RPMI8226 (cell line): Measurements from ENCODE around the gene COL27A1.
"Not testable (repeated sequence)": the region's sequence is repeated elsewhere in the genome, so short reads cannot be mapped to it uniquely, and the experiment has no call there.

Experiments used
- DNase-seq: peaks from one replicate; pipeline ENCODE4 v3.0.0-alpha.2; 2015

COL27A1 gene

DNA sequence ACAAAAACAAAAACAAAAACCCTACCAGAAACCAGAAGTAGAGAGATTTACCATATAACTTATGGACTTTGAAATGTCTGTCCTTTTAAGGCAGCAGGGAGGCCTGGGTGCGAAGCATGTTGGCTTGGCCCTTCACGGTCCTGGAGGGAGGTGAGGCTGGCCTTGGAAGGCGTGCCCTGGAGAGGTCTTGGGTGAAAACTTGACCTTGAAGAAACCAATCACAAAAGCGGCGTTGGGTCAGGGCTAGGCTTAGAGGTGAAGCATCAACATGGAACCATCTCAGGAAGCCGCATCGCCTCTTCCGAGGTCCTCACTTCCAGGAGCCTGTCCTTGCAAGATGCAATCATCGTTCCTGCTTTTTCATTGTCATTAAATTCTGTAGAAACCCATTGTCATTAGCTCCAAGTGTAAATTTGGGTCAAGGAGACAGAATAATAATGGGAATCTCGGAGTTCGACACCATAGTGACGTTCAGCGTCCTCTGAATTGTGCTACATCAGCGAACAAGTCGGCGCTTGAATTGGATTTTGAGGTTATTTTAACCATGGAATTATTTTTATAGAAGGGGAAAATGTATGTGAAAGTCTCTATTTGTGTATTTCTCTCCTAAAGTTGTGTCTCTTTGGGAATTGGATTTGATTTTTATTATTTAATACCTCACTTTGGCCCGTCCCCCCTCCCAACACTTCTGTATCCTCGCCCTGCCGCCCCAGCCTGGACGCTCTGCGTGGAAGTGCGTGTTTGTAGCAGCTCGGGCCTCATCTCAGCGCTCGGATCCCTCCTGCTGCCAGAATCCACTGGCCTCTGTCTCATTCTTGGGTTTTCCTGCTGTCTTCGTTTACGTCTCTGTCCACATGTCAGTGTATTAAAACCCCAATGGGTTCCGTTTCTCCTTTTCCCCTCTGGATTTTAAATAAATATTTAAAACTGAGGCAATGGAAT is 156.5 kb downstream of the COL27A1 start:
- no peak for DNase-seq

DNA sequence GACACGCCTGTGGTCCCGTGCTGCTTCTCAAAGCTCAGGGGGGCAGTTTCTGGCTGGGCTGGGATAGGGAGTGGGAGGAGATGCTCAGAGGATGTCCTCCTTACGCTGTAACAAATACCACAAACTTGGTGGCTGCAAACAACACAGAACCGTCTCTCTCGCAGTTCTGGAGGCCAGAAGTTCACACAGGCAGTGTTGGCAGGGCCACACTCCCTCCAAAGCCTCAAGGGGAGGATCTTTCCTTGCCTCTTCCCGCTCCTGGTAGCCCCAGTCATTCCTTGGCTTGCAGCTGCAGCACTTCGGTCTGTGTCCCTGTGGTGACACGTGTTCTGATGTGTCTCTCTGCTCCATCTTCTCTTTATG is 157.2 kb downstream of the COL27A1 start:
- DNase-seq: no peak

DNA sequence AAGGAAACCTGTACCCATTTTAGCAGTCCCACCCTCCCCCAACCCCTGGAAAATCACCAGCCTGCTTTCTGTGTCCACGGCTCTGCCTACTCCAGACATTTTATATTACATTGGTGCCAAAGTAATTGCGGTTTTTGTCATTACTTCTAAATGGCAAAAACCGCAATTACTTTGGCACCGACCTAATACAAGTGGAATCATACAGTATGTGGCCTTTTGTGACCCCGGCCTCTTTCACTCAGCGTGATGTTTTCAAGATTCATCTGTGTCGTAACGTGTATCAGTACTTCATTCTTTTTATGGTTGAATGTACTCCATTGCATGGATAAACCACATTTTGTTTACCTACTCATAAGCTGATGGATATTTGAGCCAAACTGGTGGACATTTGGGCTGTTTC is 157.8 kb downstream of the COL27A1 start:
- no peak for DNase-seq

DNA sequence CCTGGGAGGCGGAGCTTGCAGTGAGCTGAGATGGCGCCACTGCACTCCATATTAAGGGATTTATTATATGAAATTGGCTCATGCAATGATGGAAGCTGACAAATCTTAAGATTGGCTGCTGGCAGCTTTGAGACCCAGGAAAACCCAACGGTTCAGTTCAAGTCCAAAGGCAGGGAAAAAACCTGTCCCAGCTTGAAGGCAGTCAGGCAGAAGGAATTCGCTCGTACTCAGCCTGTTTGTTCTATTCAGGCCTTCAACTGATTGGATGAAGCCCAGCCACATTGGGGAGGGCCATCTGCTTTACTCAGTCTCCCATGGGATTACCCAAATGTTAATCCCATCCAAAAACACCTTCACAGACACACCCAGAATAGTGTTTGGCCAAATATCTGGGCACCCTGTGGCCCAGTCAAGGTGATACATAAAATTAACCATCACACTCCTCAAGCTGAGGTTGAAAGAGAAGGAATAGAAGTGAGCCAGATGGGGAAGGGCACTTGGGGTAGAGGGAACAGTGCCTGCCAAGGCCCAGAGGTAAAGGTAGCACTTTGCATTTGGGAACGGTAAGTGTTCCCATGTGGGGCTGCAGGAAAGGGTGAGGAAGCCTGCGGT is 159.0 kb downstream of the COL27A1 start:
- no peak for DNase-seq

DNA sequence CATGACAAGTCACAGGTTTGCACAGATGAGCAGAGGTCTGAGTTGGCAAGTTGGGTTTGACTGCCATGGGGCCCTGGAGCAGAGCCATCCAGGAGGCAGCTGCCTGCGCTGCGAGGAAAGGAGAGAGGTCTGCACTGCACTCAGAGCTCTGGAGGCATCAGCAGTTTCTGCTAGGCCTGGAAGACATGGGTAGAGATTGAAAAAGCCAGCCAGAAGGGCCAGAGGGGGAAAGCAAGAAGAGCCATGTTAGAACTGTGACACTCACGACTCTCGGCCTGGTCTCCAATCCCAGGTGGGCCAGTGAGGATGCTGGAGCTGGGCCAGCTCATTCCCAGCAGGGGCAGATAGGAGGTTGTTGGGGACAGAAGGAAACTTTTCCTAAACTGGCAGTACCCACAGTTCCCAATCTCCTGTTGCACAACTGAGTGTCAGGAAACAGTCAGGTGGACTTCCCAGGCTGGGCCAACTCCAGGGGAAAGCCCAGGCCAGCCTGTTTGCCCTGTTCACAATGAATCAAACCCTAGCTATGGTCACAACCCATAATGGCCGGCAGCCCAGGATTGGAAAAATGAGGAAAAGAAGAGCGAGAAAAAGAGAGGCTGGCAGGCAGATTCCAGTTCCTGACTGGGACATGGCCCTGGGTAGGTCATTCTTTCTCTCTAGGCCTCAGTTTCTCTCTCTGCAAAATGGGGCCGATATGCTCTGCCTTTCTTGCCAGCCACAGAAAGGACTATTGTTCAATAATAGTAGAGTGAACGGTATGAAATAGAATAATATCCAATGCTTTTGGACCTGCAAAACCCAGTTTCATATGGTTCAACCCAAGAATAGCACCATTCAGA is 159.8 kb downstream of the COL27A1 start:
- DNase-seq: no peak

DNA sequence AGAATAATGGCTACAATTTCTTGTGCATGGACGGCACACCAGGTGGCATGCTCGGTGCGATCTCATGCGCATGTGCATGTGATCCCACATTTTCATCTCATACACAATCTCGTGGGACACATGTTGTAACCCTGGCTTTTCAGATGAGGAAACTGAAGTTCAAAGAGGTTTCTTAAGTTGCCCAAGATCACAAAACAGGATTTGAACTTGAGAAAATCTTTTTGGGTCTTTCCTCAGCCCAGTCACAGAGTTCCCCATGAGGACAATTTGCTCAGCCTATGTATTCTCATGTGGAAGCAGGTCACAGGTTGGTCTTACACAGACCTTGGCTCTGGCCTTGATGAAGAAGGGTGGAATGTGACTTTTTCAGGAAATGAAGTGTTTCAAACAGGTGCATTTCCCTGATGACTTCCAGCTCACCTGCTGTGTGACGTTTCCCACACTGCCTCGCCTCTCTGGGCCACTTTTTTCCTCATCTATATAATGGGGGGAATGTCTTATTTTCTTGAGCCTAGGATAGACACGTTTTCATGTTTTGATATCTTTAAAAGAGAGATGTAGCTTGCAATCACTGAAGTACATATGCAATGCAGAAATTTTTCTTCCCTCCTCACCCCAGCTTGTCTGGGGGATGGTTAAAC is 160.5 kb downstream of the COL27A1 start:
- no peak for DNase-seq

DNA sequence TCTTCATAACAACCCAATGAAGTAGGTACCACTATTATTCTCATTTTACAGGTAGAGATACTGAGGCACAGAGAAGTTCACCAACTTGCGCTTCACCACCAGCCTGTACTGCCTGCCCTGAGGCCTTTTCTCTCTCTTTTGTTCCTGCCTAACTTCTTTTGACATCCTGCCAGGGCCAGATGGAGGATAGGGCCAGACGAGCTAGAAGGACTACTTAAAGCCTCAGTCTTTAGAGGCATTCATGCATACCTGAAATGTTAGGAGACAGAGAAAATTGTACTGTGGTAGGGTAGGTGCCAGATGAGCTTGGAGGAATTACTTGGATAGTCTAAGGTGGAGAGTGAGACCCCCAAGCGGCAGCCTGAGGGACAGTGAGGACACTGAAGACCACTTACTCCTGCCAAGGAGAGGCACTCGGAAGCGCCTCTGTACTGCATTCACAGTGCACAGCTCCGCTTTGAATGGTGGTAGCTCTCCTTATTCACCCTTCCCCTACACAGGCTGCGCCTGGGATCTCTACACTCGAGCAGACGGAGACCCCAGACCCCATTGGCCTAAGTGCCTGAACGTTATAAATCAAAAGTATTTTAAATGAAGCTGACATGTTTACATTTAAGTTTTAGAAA is 161.4 kb downstream of the COL27A1 start:
- DNase-seq: no peak

DNA sequence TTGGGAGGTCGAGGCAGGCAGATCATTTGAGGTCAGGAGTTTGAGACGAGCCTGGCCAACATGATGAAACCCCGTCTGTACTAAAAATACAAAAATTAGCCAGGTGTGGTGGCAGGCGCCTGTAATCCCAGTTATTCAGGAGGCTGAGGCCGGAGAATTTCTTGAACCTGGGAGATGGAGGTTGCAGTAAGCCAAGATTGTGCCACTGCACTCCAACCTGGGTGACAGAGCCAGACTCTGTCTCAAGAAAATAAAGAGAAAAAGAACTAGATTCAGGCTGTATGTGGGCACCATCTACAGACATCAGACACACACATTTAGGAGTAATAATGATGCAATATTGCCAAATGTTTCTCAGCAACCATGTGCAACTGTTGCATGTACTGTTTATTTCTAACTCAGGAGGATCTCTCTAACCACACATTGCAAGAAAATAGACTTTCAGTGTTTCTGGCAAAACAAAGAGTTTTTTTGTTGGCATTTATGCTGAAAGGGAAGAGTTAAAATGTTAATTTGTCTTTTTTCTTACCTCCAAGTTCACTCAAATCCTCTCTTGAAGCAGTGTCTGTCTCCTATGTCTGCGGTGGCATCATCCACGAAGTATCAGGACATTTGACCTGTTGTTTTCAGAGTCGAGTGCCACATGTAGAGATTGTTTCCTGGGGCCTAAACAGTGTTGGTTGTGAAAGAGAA is 162.5 kb downstream of the COL27A1 start:
- DNase-seq: no peak

DNA sequence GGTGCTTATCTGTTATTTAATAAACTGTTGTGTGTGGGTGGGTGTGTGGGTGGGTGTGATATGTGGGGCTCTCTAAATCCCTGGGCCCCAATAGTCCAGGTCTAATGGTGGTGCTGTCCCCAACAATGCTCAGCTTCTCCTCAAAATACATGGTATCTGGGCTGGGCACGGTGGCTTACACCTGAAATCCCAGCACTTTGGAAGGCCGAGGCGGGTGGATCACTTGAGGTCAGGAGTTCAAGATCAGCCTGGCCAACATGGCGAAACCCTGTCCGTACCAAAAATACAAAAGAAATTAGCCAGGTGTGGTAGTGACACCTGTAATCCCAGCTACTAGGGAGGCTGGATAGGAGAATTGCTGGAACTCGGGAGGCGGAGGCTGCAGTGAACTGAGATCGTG is 163.1 kb downstream of the COL27A1 start:
- DNase-seq: no peak

DNA sequence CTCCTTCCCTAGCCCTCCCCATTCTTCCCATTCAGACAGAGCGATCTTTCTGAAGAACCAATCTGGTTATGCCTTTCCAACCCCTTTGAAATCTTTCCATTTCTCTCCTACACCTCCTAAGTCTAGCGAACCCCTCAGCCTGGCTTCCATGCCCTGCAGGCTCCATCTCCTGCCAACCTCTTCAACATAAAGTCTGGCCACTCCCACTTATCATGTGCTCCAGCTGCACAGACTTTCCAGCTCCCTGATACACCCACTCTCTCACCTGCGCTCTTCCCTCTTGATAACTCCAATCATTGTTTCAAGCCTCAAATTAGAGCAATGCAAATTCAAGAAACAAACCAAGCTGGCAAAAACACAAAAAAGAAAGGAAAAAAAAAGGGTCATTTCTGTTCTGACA is 163.8 kb downstream of the COL27A1 start:
- no peak for DNase-seq

DNA sequence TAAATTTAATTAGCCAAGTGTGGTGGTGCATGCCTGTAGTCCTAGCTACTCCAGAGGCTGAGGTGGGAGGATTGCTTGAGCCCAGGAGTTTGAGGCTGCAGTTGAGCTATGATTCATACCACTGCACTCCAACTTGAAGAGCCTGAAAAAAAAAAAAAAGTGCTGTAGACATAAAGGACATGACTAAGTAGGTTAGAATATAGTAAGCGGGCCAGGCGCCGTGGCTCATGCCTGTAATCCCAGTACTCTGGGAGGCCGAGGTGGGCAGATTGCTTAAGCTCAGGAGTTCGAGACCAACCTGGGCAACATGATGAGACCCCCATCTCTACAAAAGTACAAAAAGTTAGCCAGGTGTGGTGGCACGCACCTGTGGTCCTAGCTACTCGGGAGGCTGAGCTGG is 165.4 kb downstream of the COL27A1 start:
- not testable (repeated sequence) for DNase-seq

DNA sequence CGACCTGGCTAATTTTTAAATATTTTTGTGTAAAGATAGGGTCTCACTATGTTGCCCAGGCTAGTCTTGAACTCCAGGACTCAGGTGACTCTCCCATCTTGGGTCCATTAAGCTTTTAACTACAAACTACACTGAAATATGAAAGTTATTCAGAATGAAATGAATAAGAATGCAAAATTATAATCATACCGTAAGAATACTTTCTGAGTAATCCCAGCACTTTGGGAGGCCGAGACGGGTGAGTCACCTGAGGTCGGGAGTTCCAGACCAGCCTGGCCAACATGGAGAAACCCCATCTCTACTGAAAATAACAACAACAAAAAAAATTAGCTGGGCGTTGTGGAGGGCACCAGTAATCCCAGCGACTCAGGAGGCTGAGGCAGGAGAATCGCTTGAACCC is 166.4 kb downstream of the COL27A1 start:
- DNase-seq: no peak

DNA sequence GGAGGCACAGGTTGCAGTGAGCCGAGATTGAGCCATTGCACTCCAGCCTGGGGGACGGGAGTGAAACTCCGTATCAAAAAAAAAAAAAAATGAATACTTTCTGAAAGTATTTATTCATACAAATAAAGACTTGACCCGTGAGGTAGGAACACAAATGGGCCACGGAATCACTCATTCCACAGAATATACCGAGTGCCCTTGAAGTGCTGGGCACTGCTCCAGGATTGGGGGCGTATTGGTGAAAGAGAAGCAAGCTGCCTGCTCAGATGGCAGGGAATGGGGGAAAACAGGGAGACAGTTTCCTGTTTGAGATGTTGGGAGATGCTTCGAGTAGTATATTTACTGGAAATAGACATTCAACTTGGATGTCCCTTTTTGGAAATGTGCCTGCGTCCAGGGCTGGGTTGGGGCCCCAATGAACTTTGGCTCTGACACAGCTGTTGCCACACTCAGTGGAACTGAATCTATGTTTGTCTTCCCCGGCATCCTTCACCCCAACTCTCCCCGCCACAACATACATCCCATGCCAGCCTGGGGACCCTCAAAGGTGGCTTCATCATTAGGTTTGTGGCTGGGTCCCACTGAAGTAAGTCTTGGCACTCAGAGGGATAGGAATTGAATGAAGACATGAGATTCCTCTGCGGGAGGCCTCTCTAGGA is 167.0 kb downstream of the COL27A1 start:
- DNase-seq: not testable (repeated sequence)

DNA sequence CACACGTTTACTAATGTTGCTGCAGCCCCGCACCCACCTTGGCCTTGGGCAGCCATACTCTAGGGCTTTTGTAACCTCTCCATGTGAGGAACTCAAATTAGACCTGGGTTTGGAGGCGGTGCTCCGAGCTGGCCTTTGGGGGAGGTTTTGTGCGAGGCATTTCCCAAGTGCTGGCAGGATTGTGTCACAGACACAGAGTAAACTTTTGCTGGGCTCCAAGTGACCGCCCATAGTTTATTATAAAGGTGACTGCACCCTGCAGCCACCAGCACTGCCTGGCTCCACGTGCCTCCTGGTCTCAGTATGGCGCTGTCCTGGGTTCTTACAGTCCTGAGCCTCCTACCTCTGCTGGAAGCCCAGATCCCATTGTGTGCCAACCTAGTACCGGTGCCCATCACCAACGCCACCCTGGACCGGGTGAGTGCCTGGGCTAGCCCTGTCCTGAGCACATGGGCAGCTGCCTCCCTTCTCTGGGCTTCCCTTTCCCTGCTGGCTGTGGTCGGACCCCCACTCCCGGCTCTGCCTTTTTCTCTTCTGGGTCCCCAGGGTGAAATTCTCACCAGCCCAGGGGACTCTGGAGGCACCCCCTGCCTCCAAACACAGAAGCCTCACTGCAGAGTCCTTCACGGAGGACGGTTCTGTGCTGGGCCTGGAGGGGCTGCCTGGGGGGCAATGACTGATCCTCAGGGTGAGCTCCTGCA is 167.6 kb downstream of the COL27A1 start, which contains the start of gene ORM1:
Gene ORM1 (plus strand): TSS at position 268 of the 701 bp plus-strand sequence. CDS start 36 bp downstream, at position 304.
- DNase-seq: not testable (repeated sequence)

DNA sequence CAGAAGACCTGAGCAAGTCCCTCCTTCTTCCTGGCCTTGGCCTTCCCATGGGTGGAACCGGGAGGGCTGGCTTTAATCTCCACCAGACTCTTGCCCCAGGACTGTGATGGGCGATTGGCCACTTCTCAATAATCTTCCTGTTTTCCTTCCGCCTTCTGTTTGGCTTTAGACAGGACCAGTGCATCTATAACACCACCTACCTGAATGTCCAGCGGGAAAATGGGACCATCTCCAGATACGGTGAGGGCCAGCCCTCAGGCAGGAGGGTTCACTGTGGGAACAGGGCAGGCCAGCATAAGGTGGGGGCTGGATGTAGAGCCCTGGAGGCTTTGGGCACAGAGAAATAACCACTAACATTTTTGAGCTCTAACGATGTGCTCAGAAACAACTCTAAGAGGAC is 168.5 kb downstream of the COL27A1 start:
- DNase-seq: not testable (repeated sequence)

DNA sequence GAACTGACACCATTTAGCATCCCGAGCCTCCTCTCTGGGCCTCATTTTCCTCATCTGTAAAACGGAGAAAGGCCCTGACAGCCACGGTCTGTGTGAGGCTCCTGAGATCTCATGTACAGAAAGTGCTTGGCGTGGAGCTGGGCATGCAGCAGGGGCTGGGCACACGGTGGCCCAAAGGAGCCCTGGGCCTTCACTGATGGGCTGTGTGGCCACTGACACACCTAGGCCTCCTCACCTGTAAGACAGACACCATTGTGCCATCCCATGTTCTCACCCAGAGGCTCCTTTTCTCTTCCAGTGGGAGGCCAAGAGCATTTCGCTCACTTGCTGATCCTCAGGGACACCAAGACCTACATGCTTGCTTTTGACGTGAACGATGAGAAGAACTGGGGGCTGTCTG is 169.2 kb downstream of the COL27A1 start:
- no peak for DNase-seq

DNA sequence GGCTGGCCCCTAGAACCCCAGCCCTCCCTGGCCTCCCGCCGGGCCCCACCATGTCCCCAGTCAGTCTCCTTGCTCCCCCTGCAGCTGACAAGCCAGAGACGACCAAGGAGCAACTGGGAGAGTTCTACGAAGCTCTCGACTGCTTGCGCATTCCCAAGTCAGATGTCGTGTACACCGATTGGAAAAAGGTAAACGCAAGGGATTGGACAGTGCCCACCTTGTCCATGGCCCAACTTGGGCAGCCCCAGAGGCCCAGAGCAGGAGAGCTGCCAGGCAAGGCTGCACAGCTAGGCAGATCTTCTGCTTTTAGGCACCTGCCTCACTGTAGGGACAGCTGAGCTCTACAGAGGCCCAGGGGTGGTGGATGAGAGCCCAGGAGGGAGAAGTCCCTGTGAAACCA is 169.6 kb downstream of the COL27A1 start:
- not testable (repeated sequence) for DNase-seq

DNA sequence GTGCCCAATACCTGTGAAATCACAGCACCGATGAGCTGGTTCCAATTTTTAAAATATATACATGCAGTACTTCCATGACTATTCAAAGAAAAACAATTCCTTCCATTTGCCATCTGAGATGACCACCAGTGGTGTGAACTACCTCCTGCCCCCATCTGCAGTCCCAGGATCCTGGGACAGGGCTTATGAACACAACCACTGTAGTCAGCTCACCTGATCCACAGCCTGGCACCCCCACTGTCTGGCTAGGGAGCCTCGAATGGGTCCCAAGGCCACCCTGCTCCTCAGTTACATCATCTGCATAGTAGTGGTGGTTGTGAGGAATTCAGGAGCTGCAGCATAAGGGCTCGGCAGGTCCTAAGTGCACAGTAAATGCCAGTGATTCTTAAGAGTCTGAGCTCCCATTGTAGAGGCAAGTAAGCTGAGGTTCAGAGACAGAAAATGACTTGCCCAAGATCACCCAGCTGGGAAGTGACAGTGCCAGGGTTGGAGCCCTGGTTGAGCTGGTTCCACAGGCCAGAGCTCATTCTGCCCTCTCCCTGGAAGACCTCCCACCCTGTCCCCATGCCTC is 170.4 kb downstream of the COL27A1 start:
- not testable (repeated sequence) for DNase-seq

DNA sequence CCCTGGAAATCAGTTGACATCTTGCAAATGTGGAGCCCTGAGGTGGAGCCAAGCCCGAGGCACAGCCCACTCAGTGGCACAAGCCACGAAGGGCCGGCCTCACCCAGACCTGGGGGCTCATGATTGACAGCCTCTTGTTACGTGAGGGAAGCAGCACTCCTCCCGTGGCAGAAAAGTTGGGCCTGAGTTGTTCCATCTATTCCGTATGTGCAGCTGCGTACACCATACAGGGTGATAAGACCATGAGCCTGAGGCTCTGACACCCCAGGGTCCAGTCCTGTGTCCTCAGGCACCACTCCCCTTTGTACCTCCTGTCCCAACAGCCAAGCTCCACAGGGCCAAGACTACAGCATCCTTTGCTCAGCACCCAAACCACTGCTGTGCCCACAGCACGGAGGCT is 172.4 kb downstream of the COL27A1 start:
- no peak for DNase-seq

DNA sequence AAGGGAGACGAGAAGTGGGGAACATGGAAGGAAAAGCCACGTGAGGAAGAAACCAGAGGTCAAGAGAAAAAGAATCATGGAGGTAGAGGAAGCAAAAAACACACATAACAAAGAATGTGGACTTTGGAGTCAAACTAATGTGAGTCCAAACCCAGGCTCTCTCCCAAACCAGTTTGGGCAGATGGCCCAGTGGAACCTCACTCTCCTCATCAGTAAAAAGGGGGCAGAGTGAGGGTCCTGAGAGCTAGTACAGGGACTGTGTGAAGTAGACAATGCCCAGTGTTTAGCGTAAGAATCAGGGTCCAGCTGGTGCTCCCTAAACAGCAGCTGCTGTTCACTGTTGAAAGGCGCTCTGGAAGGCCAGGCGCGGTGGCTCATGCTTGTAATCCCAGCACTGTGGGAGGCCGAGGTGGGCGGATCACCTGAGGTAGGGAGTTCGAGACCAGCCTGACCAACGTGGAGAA is 173.1 kb downstream of the COL27A1 start:
- not testable (repeated sequence) for DNase-seq
